NB4 (cell line): ENCODE data around the gene MYO15B.

ENCODE experiments used
- DNase-seq: peaks from one replicate; pipeline ENCODE4 v3.0.0; 2010; ENCODE audit warnings: low read depth
- H3K4me3 ChIP-seq: one replicate; pipeline ENCODE4 v1.5.1; 2011; ENCODE audit warnings: mild to moderate bottlenecking, low read depth, low read length, moderate library complexity
- MYC ChIP-seq: IDR thresholded peaks from 2 replicates; pipeline ENCODE4 v1.6.1; 2011; ENCODE audit warnings: low read depth, low read length
- POLR2A ChIP-seq: IDR thresholded peaks from 2 replicates; pipeline ENCODE4 v1.6.1; 2011; ENCODE audit warnings: mild to moderate bottlenecking; ENCODE audit not compliant: insufficient read length; ENCODE audit errors: extremely low read depth
- TF ChIP-seq, protein P1 (sequence below): IDR thresholded peaks from 2 replicates; pipeline ENCODE4 v1.6.1; 2011; ENCODE audit warnings: low read depth, low read length
- TF ChIP-seq, protein P2 (sequence below): IDR thresholded peaks from one replicate; pipeline ENCODE4 v1.5.1; 2012; ENCODE audit warnings: low read depth, low read length

Gene MYO15B

DNA sequence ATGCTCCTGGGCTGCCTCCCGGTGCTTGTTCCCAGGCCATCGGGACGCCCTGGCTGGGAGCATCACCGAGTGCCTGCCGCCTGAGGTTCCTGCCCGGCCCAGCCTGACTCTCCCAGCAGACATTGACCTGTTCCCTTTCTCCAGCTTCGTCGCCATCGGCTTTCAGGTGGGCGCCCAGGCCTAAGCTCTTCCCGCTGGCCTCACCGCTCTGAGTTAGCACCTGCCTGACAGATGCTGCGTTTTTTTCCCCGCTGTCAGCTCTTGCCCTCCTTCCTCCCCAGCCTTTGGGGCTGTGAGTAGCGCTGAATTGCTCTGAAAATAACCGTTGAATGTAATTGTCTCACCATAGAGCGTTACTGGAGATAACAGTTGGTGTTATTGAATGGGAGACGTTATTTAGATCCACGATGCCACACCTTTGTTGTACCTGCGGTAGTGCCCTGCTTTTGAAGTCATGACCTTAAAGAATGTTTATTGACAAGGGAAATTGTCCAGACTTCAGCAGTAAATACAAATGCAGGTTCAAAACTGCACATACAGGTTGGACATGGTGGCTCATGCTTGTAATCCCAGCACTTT lies 24.3 kb downstream of the MYO15B start:
- DNase-seq = no peak
- no peak overlapping the region for H3K4me3 ChIP-seq
- TF ChIP-seq, protein P1, sequence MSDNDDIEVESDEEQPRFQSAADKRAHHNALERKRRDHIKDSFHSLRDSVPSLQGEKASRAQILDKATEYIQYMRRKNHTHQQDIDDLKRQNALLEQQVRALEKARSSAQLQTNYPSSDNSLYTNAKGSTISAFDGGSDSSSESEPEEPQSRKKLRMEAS = no peak
- no peak for TF ChIP-seq MYC

DNA sequence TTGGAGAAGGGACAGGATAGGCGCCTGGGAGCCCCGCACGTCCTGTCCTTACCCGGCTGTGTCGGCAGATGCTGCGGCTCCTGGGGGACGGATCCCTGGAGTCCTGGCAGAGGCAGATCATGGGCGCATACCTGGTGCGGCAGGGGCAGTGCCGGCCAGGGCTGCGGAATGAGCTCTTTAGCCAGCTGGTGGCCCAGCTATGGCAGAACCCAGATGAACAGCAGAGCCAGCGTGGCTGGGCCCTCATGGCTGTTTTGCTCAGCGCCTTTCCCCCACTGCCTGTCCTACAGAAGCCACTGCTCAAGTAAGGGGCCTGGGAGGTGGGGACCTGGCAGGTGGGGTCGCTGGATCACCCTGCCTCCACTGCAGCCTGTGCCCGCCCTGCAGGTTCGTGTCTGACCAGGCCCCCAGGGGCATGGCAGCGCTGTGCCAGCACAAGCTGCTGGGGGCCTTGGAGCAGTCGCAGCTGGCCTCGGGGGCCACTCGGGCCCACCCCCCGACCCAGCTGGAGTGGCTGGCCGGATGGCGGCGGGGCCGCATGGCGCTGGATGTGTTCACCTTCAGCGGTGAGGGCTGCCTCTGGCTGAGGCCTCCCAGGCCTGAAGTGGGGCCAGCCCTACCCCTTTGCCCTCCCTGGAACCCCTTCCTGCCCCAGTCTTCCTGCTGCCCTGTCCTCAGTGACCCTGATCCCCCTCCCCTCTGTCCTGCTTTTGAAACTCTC lies 25.5 kb downstream of the MYO15B start:
- TF ChIP-seq, protein P2, sequence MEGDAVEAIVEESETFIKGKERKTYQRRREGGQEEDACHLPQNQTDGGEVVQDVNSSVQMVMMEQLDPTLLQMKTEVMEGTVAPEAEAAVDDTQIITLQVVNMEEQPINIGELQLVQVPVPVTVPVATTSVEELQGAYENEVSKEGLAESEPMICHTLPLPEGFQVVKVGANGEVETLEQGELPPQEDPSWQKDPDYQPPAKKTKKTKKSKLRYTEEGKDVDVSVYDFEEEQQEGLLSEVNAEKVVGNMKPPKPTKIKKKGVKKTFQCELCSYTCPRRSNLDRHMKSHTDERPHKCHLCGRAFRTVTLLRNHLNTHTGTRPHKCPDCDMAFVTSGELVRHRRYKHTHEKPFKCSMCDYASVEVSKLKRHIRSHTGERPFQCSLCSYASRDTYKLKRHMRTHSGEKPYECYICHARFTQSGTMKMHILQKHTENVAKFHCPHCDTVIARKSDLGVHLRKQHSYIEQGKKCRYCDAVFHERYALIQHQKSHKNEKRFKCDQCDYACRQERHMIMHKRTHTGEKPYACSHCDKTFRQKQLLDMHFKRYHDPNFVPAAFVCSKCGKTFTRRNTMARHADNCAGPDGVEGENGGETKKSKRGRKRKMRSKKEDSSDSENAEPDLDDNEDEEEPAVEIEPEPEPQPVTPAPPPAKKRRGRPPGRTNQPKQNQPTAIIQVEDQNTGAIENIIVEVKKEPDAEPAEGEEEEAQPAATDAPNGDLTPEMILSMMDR = no peak
- TF ChIP-seq, protein P1 = no peak
- TF ChIP-seq MYC = no peak
- no peak for TF ChIP-seq POLR2A
- no peak overlapping the region for H3K4me3 ChIP-seq
- no peak for DNase-seq

DNA sequence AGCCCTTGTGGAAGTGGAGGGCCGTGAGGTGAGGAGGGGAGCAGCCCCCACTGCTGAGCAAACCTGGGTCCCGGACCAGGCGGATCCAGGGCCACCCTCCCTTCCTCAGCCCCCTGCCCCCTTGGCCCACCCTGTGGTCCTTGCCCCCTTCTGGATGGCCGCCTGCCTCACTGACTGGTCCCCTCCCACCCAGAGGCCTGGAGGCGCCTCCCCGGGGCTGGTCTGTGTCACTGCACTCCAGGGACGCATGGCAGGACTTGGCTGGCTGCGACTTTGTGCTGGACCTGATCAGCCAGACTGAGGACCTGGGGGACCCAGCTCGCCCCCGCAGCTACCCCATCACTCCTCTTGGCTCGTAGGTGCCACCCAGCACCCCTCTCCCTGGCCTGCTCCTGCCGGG lies 26.4 kb downstream of the MYO15B start:
- H3K4me3 ChIP-seq = no peak overlapping the region
- TF ChIP-seq, protein P2 = peak; percentile 11
- TF ChIP-seq, protein P1 = no peak
- no peak for TF ChIP-seq POLR2A
- DNase-seq = no peak

DNA sequence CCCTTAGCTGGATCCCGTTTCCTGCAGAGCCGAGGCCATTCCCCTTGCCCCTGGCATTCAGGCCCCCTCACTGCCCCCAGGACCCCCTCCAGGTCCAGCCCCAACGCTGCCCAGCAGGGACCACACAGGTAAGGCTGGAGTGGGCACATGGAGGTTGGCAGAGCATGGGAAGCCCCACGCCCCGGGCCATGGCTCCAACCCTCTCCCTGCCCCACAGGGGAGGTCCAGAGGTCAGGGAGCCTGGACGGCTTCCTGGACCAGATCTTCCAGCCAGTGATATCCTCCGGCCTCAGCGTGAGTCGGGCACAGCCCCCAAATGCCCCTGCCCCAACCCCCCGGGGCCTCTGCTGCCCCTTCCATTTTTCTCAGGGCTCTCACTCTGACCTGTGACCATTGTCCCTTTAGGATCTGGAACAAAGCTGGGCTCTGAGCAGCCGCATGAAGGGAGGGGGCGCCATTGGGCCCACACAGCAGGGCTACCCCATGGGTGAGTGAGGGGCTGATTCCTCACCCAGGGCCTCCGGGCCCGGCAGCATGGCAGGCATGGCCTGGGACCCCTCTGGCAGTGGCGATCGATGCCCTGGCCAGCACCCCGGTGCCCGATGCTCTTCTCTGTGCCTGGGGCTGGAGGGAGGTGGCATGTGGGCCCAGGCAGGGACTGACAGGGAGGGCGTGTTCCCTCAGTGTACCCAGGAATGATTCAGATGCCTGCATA lies 27.1 kb downstream of the MYO15B start:
- no peak for DNase-seq
- TF ChIP-seq, protein P1 = no peak
- TF ChIP-seq POLR2A (no peak), MYC (no peak)
- TF ChIP-seq, protein P2 = no peak

DNA sequence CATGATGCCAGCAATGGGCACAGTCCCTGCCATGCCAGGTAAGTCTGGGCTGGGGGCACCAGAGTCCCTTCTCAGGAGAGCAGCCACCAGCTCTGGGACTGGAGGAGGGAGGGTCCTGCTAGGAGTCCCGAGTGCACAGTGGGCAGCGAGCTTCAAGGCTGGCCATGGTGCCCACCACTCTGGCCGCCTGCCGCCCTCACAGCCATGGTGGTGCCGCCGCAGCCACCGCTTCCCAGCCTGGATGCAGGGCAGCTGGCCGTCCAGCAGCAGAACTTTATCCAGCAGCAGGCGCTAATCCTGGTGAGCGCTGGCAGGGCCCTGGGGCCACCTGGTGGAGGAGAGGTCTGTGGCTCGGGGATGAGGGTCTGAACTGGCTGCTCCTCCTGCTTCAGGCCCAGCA lies 27.7 kb downstream of the MYO15B start:
- no peak for TF ChIP-seq POLR2A
- TF ChIP-seq, protein P2 = no peak
- TF ChIP-seq, protein P1 = no peak
- TF ChIP-seq MYC = no peak
- DNase-seq = no peak

More for the DNA sequence above, 27.1 kb downstream of the MYO15B start:
- no peak overlapping the region for H3K4me3 ChIP-seq

More for the DNA sequence above, 27.7 kb downstream of the MYO15B start:
- H3K4me3 ChIP-seq = no peak overlapping the region
